ENCODE measurements around the gene RPL18A. TPM values are rescaled to one million over a fixed set of nuclear protein-coding genes. Genes with fewer than 3 reads are reported as not detected.

The RPL18A gene
- total and polyA plus RNA-seq, 8 donors, result 854 to 4,061 (median 1,544) TPM

DNA sequence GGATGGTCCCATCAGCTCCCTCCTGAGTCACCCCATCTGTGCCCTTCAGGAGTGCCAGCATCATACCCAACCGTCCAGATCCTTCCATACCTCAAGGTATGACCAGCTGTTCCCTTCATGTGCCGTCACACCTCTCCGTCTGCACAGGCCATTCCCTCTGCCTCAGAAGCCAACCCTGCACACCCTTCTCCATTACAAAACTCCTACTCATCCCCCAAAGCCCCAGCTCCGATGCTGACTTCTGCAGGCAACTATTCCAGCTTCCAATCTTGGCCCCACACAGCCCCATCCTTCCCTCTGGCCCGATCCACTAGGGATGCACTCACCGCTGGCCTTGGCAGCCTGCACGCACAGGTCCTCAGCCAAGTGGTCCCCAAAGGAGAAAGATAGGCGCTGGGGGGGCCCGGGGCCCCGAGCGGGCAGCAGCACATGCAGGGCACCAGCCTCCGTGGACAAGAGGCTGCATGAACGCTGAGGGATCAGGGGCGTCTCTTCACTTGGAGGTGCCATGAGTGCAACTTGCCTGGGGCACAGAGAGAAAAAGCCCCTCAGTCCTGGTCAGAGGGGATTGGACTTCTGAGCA lies 15.7 kb upstream of the RPL18A start:
- H3K4me1 ChIP-seq, result peaks cover 18 to 51% (median 29%) of the 10 kb centered on the region in 4 donors
- DNase-seq, result no peak
- 83 to 87% (median 85%) methylated on average over 14 of the region's 14 CpGs for WGBS, 5 donors
- intact Hi-C loops (cut with DNase I; ENCODE audit: low total_unique reads), result no loop called here
- peaks cover 0 to 81% (median 4%) of the 10 kb centered on the region in 3 donors for H3K27me3 ChIP-seq
- peaks cover 0 to 34% (median 15%) of the 10 kb centered on the region in 4 donors for H3K36me3 ChIP-seq
- H3K27ac ChIP-seq, result no peak overlapping the region
- TF ChIP-seq POLR2AphosphoS5 (IDR thresholded peaks at IDR 0.05), result no peak
- no peak for TF ChIP-seq EP300 (IDR thresholded peaks at IDR 0.05)
- TF ChIP-seq POLR2A (IDR thresholded peaks at IDR 0.05), result no peak
- TF ChIP-seq, protein P1, sequence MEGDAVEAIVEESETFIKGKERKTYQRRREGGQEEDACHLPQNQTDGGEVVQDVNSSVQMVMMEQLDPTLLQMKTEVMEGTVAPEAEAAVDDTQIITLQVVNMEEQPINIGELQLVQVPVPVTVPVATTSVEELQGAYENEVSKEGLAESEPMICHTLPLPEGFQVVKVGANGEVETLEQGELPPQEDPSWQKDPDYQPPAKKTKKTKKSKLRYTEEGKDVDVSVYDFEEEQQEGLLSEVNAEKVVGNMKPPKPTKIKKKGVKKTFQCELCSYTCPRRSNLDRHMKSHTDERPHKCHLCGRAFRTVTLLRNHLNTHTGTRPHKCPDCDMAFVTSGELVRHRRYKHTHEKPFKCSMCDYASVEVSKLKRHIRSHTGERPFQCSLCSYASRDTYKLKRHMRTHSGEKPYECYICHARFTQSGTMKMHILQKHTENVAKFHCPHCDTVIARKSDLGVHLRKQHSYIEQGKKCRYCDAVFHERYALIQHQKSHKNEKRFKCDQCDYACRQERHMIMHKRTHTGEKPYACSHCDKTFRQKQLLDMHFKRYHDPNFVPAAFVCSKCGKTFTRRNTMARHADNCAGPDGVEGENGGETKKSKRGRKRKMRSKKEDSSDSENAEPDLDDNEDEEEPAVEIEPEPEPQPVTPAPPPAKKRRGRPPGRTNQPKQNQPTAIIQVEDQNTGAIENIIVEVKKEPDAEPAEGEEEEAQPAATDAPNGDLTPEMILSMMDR (IDR thresholded peaks at IDR 0.05), result no peak
- H3K4me3 ChIP-seq, result no peak overlapping the region
- H3K9me3 ChIP-seq, result no peaks in the 10 kb centered on the region

DNA sequence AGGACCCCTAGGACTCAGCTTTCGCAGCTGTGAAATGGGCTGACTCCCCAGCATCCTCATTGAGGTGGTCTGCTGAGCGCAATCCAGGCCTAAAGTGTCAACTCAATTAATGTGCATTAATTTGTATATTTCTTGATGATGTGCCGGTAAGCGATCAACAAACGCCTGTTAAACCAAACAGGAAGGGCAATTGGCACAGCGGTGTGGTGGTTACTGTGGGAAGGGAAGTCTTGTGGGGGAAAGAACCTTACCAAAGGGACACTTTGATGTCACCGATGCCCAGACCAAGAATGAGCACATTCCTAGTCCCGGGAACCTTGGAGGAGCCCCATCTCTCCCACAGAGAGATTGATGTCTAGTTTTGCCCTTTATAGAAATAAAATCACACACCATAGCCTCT lies 13.6 kb upstream of the RPL18A start:
- H3K4me3 ChIP-seq, result peak overlapping the region in 2 of 4 donors; percentile 20 to 35
- H3K4me1 ChIP-seq, result peaks cover 18 to 70% (median 27%) of the 10 kb centered on the region in 4 donors
- peaks cover 0 to 16% (median 7%) of the 10 kb centered on the region in 4 donors for H3K36me3 ChIP-seq
- no peaks in the 10 kb centered on the region for H3K9me3 ChIP-seq
- peaks cover 0 to 67% (median 4%) of the 10 kb centered on the region in 3 donors for H3K27me3 ChIP-seq
- 70 to 85% (median 78%) methylated on average over 8 of the region's 8 CpGs for WGBS, 5 donors
- TF ChIP-seq EP300 (IDR thresholded peaks at IDR 0.05) (no peak), POLR2A (IDR thresholded peaks at IDR 0.05) (no peak), POLR2AphosphoS5 (IDR thresholded peaks at IDR 0.05) (no peak)
- TF ChIP-seq, protein P1 (IDR thresholded peaks at IDR 0.05), result no peak
- intact Hi-C loops (cut with DNase I; ENCODE audit: low total_unique reads), result no loop called here
- DNase-seq, result no peak
- H3K27ac ChIP-seq, result peak overlapping the region in 2 of 5 donors; percentile 88 to 90

- peaks cover 0 to 6% (median 0%) of the 10 kb centered on the region in 4 donors for H3K36me3 ChIP-seq
- intact Hi-C loops (cut with DNase I; ENCODE audit: low total_unique reads), result no loop called here
- peak within 1 kb of the TSS; percentile 35 to 44 (median 40) for H3K4me3 ChIP-seq
- peaks cover 0 to 51% (median 4%) of the 10 kb centered on the region in 3 donors for H3K27me3 ChIP-seq
- peak within 1 kb of the TSS; percentile 65 to 90 (median 78) for H3K27ac ChIP-seq
- TF ChIP-seq, protein P1 (IDR thresholded peaks at IDR 0.05), result no peak
- TF ChIP-seq POLR2AphosphoS5 (IDR thresholded peaks at IDR 0.05) (peak in 2 of 3 donors; percentile 42 to 45), POLR2A (IDR thresholded peaks at IDR 0.05) (no peak)
- peak; percentile 52 to 89 for DNase-seq
- no peaks in the 10 kb centered on the region for H3K9me3 ChIP-seq
- 7 to 15% (median 11%) methylated on average over 33 to 40 of the region's 40 CpGs for WGBS, 5 donors
- H3K4me1 ChIP-seq, result peaks cover 5 to 54% (median 12%) of the 10 kb centered on the region in 4 donors
Measured at GRCh38 chr19:17847538-17848366, 12.0 kb upstream of the RPL18A start, which contains the start of gene JAK3. JAK3 (minus strand) TSS chr19:17847982; CDS start chr19:17844417, 3,565 bp downstream.

DNA sequence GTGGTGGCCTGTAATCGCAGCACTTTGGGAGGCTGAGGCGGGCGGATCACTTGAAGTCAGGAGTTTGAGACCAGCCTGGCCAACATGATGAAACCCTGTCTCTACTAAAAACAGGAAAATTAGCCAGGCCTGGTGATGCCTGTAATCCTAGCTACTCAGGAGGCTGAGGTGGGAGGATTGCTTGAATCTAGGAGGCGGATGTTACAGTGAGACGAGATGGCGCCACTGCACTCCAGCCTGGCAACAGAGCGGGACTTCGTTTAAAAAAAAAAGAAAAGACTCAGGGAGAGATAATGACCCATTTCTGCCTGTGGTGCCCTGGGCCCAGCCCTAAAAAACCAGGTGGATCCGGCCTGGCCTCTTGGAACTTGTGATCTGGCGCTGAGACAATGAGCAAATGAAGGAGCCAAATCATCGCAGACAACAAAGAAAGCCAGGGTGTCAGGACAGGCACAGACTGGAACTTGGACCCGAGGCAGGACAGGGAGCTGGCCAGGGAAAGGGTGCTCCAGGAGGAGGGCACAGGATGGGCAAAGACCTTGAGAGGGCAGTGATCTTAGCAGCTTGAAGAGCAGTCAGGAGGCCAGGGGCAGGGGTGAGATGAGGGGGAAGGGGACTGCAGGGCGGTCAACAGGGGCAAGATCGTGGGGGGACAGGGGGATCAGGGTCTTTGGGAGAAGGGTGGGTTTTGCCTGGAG lies 11.0 kb upstream of the RPL18A start:
- DNase-seq, result no peak
- TF ChIP-seq EP300 (IDR thresholded peaks at IDR 0.05), result no peak
- TF ChIP-seq, protein P1 (IDR thresholded peaks at IDR 0.05), result no peak
- TF ChIP-seq POLR2A (IDR thresholded peaks at IDR 0.05), result no peak
- intact Hi-C loops (cut with DNase I; ENCODE audit: low total_unique reads), result no loop called here
- H3K27me3 ChIP-seq, result peaks cover 0 to 42% (median 4%) of the 10 kb centered on the region in 3 donors
- H3K4me3 ChIP-seq, result no peak overlapping the region
- H3K27ac ChIP-seq, result peak overlapping the region; percentile 65 to 90 (median 78)
- H3K9me3 ChIP-seq, result no peaks in the 10 kb centered on the region
- H3K36me3 ChIP-seq, result no peaks in the 10 kb centered on the region
- 65 to 82% (median 77%) methylated on average over 14 of the region's 14 CpGs for WGBS, 5 donors
- peaks cover 5 to 45% (median 9%) of the 10 kb centered on the region in 4 donors for H3K4me1 ChIP-seq
